Spleen (tissue), 7 donors: ENCODE measurements around the gene CITED2.
"Not testable (repeated sequence)": the region's sequence is repeated elsewhere in the genome, so short reads cannot be mapped to it uniquely, and the experiment has no call there.

Experiments used
- CTCF ChIP-seq, 11 experiments: fragments of 200-600 bp in 7 of 11; fragments of 450-650 bp in 4 of 11; sonication (generic) in 4 of 11; IDR thresholded peaks in 8 of 11; conservative IDR thresholded peaks in 3 of 11; 1 replicate in 7 of 11; 2 replicates in 4 of 11; pipeline versions ENCODE4 v1.4.0 to v1.8.0; 2016 to 2021; ENCODE audit warnings: antibody characterized with exemption in 11 of 11, inconsistent platforms in 4 of 11, mild to moderate bottlenecking in 1 of 11
- POLR2A ChIP-seq, 3 donors: fragments of 450-650 bp; IDR thresholded peaks; one replicate each; pipeline ENCODE4 v1.5.1; 2017; ENCODE audit warnings: antibody characterized with exemption in 3 of 3, mild to moderate bottlenecking in 1 of 3
- POLR2AphosphoS5 ChIP-seq, 3 donors: sonication (generic); formaldehyde crosslinking; IDR thresholded peaks; one replicate each; pipeline ENCODE4 v1.5.1; 2017; ENCODE audit warnings: antibody characterized with exemption in 3 of 3
- donor health status: DM: no; HTN: no; CAD: no; lungs with moderate emphysema.
- donor health status: DM: no; HTN: no; CAD: no.
- donor health status: DM: no; HTN: no; CAD: no.

- not testable (repeated sequence) for TF ChIP-seq POLR2A (IDR thresholded peaks at IDR 0.05); POLR2AphosphoS5 (IDR thresholded peaks at IDR 0.05); CTCF (IDR thresholded peaks at IDR 0.05 in 8 of 11, conservative IDR thresholded peaks at IDR 0.05 in 3 of 11)
These were observed 10.7 kb downstream of the CITED2 start for GRCh38 chr6:139363797-139364196.
